Fibroblast of lung (primary cell): Measurements from ENCODE around the gene RAET1G.

ENCODE experiments used
- EZH2 ChIP-seq: IDR thresholded peaks from 2 replicates; pipeline ENCODE4 v1.5.1; 2012; ENCODE audit warnings: low read length, control low read depth, mild to moderate bottlenecking; ENCODE audit errors: missing control alignments
- TF ChIP-seq, protein P1 (sequence below), 2 donors: IDR thresholded peaks in 1 of 2; conservative IDR thresholded peaks in 1 of 2; 1 replicate in 1 of 2; 2 replicates in 1 of 2; pipeline ENCODE4 v1.5.1; 2011 to 2012; ENCODE audit warnings: low read length in 2 of 2, control low read depth in 1 of 2, inconsistent platforms in 1 of 2, low read depth in 1 of 2, mild to moderate bottlenecking in 1 of 2

DNA sequence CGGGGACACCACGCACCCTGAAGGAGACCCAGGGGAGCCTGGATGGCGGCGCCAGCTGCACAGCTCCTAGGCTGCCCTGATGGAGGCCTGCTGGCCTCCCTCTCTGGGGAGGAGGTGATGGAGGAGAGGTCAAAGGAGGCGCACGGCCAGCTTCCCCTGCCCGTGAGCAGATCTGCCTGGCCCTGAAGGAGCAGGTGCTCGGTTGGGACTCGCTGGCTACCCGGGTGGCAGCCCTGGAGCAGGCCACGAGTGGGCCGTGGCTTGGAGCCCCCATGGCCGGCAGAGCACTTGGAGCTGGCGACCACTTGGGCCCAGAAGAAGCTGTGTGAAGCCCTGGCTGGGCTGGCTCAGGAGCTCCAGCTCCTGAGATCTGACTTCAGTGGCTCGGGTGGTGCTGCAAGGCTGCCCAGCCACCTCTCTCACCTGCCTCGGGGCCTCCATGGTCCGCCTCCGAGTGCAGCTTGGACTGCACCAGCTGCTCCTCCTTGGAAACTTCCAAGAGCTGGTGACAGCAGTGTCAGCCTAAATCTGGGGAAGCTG is 17.5 kb downstream of the RAET1G start:
- TF ChIP-seq EZH2: no peak
- TF ChIP-seq, protein P1, sequence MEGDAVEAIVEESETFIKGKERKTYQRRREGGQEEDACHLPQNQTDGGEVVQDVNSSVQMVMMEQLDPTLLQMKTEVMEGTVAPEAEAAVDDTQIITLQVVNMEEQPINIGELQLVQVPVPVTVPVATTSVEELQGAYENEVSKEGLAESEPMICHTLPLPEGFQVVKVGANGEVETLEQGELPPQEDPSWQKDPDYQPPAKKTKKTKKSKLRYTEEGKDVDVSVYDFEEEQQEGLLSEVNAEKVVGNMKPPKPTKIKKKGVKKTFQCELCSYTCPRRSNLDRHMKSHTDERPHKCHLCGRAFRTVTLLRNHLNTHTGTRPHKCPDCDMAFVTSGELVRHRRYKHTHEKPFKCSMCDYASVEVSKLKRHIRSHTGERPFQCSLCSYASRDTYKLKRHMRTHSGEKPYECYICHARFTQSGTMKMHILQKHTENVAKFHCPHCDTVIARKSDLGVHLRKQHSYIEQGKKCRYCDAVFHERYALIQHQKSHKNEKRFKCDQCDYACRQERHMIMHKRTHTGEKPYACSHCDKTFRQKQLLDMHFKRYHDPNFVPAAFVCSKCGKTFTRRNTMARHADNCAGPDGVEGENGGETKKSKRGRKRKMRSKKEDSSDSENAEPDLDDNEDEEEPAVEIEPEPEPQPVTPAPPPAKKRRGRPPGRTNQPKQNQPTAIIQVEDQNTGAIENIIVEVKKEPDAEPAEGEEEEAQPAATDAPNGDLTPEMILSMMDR (conservative IDR thresholded peaks at IDR 0.05 in 1 of 2, IDR thresholded peaks at IDR 0.05 in 1 of 2; ENCODE audit: low read depth in 1 of 2, low read length in 2 of 2): no peak
